Skeletal muscle satellite cell (primary cell): Measurements from ENCODE around the gene RIC8A.
"Not testable (repeated sequence)": the region's sequence is repeated elsewhere in the genome, so short reads cannot be mapped to it uniquely, and the experiment has no call there.

ENCODE experiments used
- H3K27me3 ChIP-seq: 2 replicates; pipeline ENCODE4 v1.7.0; 2013; ENCODE audit warnings: low read length; ENCODE audit not compliant: control insufficient read depth, insufficient read depth
- H3K36me3 ChIP-seq: 2 replicates; pipeline ENCODE4 v1.7.0; 2013; ENCODE audit warnings: mild to moderate bottlenecking, control low read depth, low read length; ENCODE audit not compliant: insufficient read depth
- H3K4me1 ChIP-seq: 2 replicates; pipeline ENCODE4 v1.7.0; 2013; ENCODE audit warnings: low read length; ENCODE audit not compliant: control insufficient read depth, insufficient read depth
- H3K4me2 ChIP-seq: 2 replicates; pipeline ENCODE4 v1.7.0; 2013; ENCODE audit warnings: mild to moderate bottlenecking, low read length
- H3K4me3 ChIP-seq: 2 replicates; pipeline ENCODE4 v1.7.0; 2013; ENCODE audit warnings: low read length
- H3K9ac ChIP-seq: 2 replicates; pipeline ENCODE4 v1.7.0; 2013; ENCODE audit warnings: mild to moderate bottlenecking, low read depth, low read length, moderate library complexity
- H3K9me3 ChIP-seq: replicated peaks from 2 replicates; pipeline ENCODE4 v1.7.0; 2013; ENCODE audit warnings: mild to moderate bottlenecking, control low read depth, low read length

The RIC8A gene

DNA sequence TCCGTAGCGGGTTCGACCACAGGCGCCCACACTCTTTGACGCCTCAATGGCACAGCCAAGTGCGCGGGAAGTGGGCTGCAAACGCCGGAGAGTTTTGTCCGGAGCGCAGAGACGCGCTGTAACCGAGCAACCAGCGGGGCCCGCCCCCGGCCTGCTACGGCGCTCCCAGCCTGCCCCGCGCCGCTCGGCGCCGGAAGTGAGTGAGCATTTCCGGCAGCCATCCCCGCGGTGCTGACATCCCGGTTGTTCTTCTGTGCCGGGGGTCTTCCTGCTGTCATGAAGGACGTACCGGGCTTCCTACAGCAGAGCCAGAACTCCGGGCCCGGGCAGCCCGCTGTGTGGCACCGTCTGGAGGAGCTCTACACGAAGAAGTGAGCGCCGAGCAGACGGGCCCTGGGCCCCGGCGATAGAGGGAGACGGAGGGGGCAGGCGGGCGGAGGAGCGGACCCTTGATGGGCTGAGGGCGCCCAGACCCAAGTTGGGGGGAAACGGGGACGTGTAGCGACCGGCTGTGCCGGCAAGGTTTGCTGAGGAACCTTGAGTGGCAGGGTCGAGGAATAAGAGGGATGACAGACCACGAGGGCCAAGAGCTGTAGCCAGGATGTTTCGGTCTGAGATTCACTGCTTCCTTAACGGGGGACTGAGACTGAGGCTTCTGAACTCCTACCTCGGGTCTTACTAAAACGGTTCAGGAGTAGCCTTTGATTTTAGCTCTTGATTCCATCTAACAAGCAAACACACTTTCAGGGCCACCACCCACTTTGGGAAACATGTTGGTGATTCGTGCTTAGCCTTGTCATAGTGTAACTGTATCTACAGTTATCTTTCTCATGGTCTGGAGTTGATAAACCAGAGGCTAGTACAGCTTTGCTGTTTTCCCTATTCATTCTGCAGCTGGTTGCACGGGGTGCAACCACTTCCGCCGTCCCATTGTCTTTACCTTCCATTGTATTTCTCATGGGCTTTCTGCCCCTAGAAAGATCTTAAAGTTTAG lies 29.6 kb downstream of the RIC8A start, which contains the start of gene PSMD13:
Gene PSMD13 (plus strand): TSS at position 203 of the 994 bp plus-strand sequence. CDS start 74 bp downstream, at position 277.
- H3K4me2 ChIP-seq, result peak within 1 kb of the TSS; percentile 99
- peak within 1 kb of the TSS; percentile 89 for H3K4me3 ChIP-seq
- peaks cover 15% of the 10 kb centered on the region for H3K4me1 ChIP-seq
- H3K9ac ChIP-seq, result peak within 1 kb of the TSS; percentile 96
- no peaks in the 10 kb centered on the region for H3K27me3 ChIP-seq
- H3K9me3 ChIP-seq, result no peaks in the 10 kb centered on the region
- peaks cover 24% of the 10 kb centered on the region for H3K36me3 ChIP-seq

- not testable (repeated sequence) for H3K9me3 ChIP-seq, H3K27me3 ChIP-seq, H3K4me3 ChIP-seq
- Histone ChIP-seq H3K4me1 (peaks cover 15% of the 10 kb centered on the region), H3K9ac (peak overlapping the region; percentile 96), H3K4me2 (peak overlapping the region; percentile 99), H3K36me3 (peaks cover 30% of the 10 kb centered on the region)
Observed at GRCh38 chr11:238346-238745, 30.8 kb downstream of the RIC8A start.

DNA sequence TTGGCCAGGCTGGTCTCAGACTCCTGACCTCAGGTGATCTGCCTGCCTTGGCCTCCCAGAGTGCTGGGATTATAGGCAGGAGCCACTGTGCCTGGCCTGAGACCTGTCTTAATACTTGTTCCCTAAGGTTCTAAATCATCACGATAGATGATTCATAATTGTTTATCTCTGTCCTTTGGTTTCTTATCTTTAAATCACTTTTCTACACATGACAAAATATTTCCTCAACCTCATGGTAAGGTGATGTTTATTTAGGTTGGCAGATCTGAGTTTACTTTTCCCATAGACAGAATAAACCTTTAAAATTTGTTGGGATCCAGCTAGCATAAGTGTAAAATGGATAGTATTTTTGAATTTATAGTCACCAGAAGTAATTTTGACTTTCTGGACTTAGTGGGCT lies 32.8 kb downstream of the RIC8A start:
- H3K4me1 ChIP-seq, result peaks cover 12% of the 10 kb centered on the region
- H3K4me2 ChIP-seq, result no peak overlapping the region
- no peak overlapping the region for H3K9ac ChIP-seq
- H3K27me3 ChIP-seq, result no peaks in the 10 kb centered on the region
- no peaks in the 10 kb centered on the region for H3K9me3 ChIP-seq
- H3K36me3 ChIP-seq, result peaks cover 47% of the 10 kb centered on the region
- H3K4me3 ChIP-seq, result no peak overlapping the region

DNA sequence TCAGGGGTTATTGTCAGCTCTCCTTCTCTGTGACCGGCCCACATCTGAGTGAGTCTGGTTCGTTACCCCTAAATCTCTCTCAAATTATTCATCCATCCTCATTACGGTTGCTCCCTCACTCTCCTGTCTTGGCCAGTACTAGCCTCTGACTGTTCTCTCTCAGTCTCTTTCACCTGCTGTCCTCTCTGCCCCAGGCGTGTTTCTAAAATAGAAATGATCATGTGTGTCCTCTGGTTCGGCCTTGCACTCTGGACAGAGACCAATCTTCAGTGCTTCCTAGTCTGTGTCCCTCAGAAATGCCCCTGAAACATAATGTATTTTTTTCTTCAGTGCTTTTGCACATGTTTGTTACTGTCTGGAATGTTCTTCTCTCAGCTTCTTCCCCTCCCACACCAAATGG lies 34.1 kb downstream of the RIC8A start:
- Histone ChIP-seq H3K4me3 (no peak overlapping the region), H3K9me3 (no peaks in the 10 kb centered on the region), H3K9ac (no peak overlapping the region), H3K4me1 (peaks cover 8% of the 10 kb centered on the region), H3K36me3 (peaks cover 59% of the 10 kb centered on the region), H3K4me2 (no peak overlapping the region), H3K27me3 (no peaks in the 10 kb centered on the region)

- no peaks in the 10 kb centered on the region for H3K4me1 ChIP-seq
- H3K4me3 ChIP-seq, result no peak overlapping the region
- no peaks in the 10 kb centered on the region for H3K9me3 ChIP-seq
- H3K27me3 ChIP-seq, result no peaks in the 10 kb centered on the region
- H3K36me3 ChIP-seq, result peaks cover 77% of the 10 kb centered on the region
- no peak overlapping the region for H3K4me2 ChIP-seq
- H3K9ac ChIP-seq, result no peak overlapping the region
Observed at GRCh38 chr11:244376-244775, 36.9 kb downstream of the RIC8A start.

GRCh38 chr11:249062-249461 lies 41.6 kb downstream of the RIC8A start:
- no peak overlapping the region for H3K4me2 ChIP-seq
- peaks cover 85% of the 10 kb centered on the region for H3K36me3 ChIP-seq
- no peaks in the 10 kb centered on the region for H3K9me3 ChIP-seq
- H3K4me1 ChIP-seq, result no peaks in the 10 kb centered on the region
- no peaks in the 10 kb centered on the region for H3K27me3 ChIP-seq
- H3K4me3 ChIP-seq, result no peak overlapping the region
- no peak overlapping the region for H3K9ac ChIP-seq

DNA sequence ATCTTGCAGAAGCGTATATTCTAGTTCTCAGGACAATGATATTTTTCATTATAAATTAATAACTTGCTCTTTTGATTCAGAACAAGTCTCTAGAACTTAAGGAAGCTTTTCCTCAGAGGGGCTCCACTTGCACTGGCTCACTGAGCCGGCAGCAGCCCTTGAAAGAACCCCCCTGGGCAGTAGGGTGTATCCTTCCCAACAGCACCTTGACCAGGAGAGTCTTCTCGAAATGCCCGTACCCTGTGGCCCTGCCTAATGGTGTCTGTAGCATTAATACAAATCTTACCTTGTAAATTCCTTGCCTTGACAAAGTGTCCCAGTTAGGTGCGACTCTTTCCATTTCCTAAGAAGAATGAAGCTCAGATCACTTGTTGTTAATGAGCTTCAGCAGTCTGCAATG lies 42.8 kb downstream of the RIC8A start:
- H3K36me3 ChIP-seq, result peaks cover 76% of the 10 kb centered on the region
- H3K4me3 ChIP-seq, result no peak overlapping the region
- no peak overlapping the region for H3K4me2 ChIP-seq
- no peaks in the 10 kb centered on the region for H3K4me1 ChIP-seq
- H3K27me3 ChIP-seq, result no peaks in the 10 kb centered on the region
- no peaks in the 10 kb centered on the region for H3K9me3 ChIP-seq
- no peak overlapping the region for H3K9ac ChIP-seq

DNA sequence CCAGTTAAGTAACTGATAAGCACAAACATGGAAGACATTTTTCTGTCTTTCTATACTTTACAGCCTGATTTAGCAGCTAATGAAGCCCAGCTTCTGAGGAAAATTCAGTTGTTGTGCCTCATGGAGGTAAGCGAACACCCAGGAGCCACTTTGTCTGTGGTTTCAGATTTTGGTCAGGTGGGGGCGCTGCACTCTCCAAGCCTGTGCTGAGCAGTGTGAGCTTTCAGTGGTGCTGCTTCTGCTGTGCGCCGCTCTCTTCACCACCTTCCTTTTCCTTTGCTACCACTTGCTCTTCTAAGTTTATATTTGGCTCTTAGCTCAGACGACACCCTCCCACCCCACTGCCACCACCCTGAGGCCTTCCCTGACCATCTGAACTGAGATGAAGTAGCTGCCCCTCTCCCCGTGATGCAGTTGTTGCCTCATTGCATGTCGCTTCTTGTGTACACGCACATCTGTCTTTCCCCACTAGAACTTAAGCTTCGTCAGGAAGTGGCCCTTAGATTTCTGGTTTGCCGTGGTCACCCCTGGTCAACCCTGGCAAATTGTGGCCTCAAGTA lies 43.3 kb downstream of the RIC8A start:
- Histone ChIP-seq H3K9ac (no peak overlapping the region), H3K27me3 (no peaks in the 10 kb centered on the region), H3K4me2 (no peak overlapping the region), H3K4me1 (no peaks in the 10 kb centered on the region), H3K9me3 (no peaks in the 10 kb centered on the region), H3K36me3 (peaks cover 71% of the 10 kb centered on the region), H3K4me3 (no peak overlapping the region)

DNA sequence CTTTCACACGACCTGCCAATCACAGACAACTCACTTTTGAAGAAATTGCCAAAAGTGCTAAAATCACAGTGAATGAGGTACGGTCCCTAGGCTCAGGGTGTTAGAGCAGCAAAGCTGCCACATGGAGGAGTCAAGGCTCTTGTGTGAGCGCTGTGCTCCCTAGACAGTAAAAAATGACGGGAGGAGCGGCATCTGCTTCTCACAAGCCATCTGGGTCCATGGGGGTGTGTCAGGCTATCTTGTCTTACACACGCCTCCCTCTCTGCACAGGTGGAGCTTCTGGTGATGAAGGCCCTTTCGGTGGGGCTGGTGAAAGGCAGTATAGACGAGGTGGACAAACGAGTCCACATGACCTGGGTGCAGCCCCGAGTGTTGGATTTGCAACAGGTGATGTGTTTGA lies 44.0 kb downstream of the RIC8A start:
- H3K4me1 ChIP-seq, result no peaks in the 10 kb centered on the region
- H3K27me3 ChIP-seq, result no peaks in the 10 kb centered on the region
- H3K4me3 ChIP-seq, result no peak overlapping the region
- no peaks in the 10 kb centered on the region for H3K9me3 ChIP-seq
- H3K4me2 ChIP-seq, result no peak overlapping the region
- H3K36me3 ChIP-seq, result peaks cover 64% of the 10 kb centered on the region
- H3K9ac ChIP-seq, result no peak overlapping the region

DNA sequence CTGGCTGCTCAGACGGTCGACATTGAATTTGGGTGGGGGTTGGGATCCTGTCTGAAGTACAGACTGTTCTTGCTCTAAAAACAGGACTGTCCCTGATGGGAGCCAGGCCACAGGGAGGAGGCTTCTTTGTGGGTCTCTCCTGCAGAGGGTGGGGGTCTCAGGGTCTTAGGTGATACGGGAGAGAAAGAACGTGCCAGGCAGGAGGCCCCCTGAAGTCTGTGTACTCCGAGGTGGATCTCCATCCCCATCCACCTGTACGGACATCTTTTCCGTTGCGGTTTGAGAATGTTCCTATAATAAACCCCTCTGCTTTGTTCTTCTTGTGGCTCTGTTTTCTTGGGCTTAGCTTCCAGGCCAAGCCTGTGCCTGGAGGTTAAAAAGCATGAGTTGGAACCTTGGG lies 45.2 kb downstream of the RIC8A start:
- H3K4me1 ChIP-seq, result no peaks in the 10 kb centered on the region
- no peaks in the 10 kb centered on the region for H3K27me3 ChIP-seq
- H3K9ac ChIP-seq, result no peak overlapping the region
- peaks cover 56% of the 10 kb centered on the region for H3K36me3 ChIP-seq
- H3K4me3 ChIP-seq, result no peak overlapping the region
- no peak overlapping the region for H3K4me2 ChIP-seq
- no peaks in the 10 kb centered on the region for H3K9me3 ChIP-seq

DNA sequence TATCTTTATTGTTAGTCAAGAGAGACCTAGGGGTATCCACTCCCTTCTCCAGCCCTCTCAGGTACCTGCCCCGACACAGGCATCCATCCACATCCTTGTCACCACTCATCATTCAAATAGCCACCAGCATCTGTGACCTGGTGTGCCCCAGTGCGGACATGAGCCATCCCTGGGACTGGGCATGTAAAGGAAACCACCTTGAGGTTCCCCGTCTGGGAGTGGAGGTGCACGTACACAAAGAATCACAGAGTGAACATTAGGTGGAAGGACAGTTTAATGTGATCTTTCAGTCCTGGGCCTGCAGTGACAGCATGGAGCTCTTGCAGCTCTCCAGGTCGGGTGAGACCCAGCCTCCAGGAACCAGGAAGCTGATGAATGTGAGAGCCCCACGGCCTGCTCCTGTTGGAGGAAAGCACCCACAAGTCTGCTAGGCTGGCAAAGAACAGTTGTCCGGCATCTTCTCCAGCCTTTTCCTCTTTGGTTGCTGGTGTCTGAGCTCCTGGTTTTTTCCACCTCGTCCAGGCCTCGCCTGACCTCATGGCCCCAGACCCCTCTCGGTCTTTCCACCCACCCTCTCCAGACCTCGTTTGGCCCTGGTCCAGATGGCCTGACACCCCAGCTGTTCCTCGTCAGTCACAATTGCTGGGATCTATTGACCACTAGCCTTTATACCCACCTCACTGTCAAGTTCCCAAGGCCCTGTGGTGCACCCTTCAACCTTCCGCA lies 45.8 kb downstream of the RIC8A start:
- no peak overlapping the region for H3K4me3 ChIP-seq
- peaks cover 50% of the 10 kb centered on the region for H3K36me3 ChIP-seq
- H3K9me3 ChIP-seq, result no peaks in the 10 kb centered on the region
- no peak overlapping the region for H3K4me2 ChIP-seq
- no peak overlapping the region for H3K9ac ChIP-seq
- H3K4me1 ChIP-seq, result no peaks in the 10 kb centered on the region
- no peaks in the 10 kb centered on the region for H3K27me3 ChIP-seq
